ENCODE data around the gene ZBTB44.

GRCh38 chr11:130246738-130247137 is 68.0 kb downstream of the ZBTB44 start:
- TF ChIP-seq CTCF (IDR thresholded peaks at IDR 0.05) (no peak), POLR2A (IDR thresholded peaks at IDR 0.05) (no peak)

All from testis (tissue), 2 donors.